H4 (cell line): ENCODE data around the gene WRAP73. TPM values are rescaled to one million over a fixed set of nuclear protein-coding genes. Genes with fewer than 3 reads are reported as not detected.

ENCODE experiments used
- DNase-seq: peaks from one replicate; pipeline ENCODE4 v3.0.0-alpha.2; 2015; ENCODE audit warnings: low spot score
- total RNA-seq: library from RNA; depleted of rRNA; stranded (reverse); fragments of >200 nt; shearing (Covaris generic); gene quantifications from 2 replicates; pipeline ENCODE4 v1.2.3, GENCODE V29; 2014

WRAP73 gene
- total RNA-seq, 1 experiment from 2014 or later = 23.8 TPM

GRCh38 chr1:3650248-3651025, 534 bp upstream of the WRAP73 start:
- no peak for DNase-seq

- DNase-seq = no peak
These were observed 3.3 kb downstream of the WRAP73 start for GRCh38 chr1:3646596-3646995.

GRCh38 chr1:3645666-3646355, 4.1 kb downstream of the WRAP73 start:
- DNase-seq = no peak

GRCh38 chr1:3645247-3645646, 4.7 kb downstream of the WRAP73 start:
- DNase-seq = no peak

- no peak for DNase-seq
These were observed 5.6 kb downstream of the WRAP73 start for GRCh38 chr1:3644273-3644672.

GRCh38 chr1:3642919-3643675, 6.8 kb downstream of the WRAP73 start:
- DNase-seq = no peak

GRCh38 chr1:3641816-3642215, 8.1 kb downstream of the WRAP73 start:
- DNase-seq = no peak

- no peak for DNase-seq
These were observed 8.7 kb downstream of the WRAP73 start for GRCh38 chr1:3641046-3641760.

GRCh38 chr1:3640121-3640837, 9.6 kb downstream of the WRAP73 start:
- DNase-seq = no peak

- no peak for DNase-seq
These were observed 10.4 kb downstream of the WRAP73 start for GRCh38 chr1:3639397-3639911.

- DNase-seq = no peak
These were observed 11.2 kb downstream of the WRAP73 start for GRCh38 chr1:3638676-3639075.

- DNase-seq = no peak
These were observed 11.9 kb downstream of the WRAP73 start for GRCh38 chr1:3638027-3638426.

- no peak for DNase-seq
These were observed 13.4 kb downstream of the WRAP73 start for GRCh38 chr1:3636531-3636930.

GRCh38 chr1:3636080-3636479, 13.8 kb downstream of the WRAP73 start:
- no peak for DNase-seq

- no peak for DNase-seq
These were observed 15.7 kb downstream of the WRAP73 start for GRCh38 chr1:3634059-3634800.

GRCh38 chr1:3633344-3634058, 16.4 kb downstream of the WRAP73 start:
- DNase-seq = no peak

GRCh38 chr1:3632716-3633343, 17.1 kb downstream of the WRAP73 start:
- no peak for DNase-seq

- DNase-seq = no peak
These were observed 17.6 kb downstream of the WRAP73 start for GRCh38 chr1:3632298-3632697.
